ENCODE data around the gene GABRA6. TPM values are rescaled to one million over a fixed set of nuclear protein-coding genes. Genes with fewer than 3 reads are reported as not detected.

GABRA6 gene
- total RNA-seq, 2 experiments from 2014 or later, result not detected

GRCh38 chr5:161707382-161707781 lies 21.9 kb downstream of the GABRA6 start:
- no peaks in the 10 kb centered on the region for H3K9me3 Mint-ChIP-seq
- no peak overlapping the region for H3K27ac Mint-ChIP-seq
- ChIA-PET POLR2A (no interaction called here), CTCF (no interaction called here)
- no peak overlapping the region for H3K4me3 Mint-ChIP-seq
- no peaks in the 10 kb centered on the region for H3K4me1 Mint-ChIP-seq
- H3K27me3 Mint-ChIP-seq, result no peaks in the 10 kb centered on the region
- DNase-seq, result no peak
- no peaks in the 10 kb centered on the region for H3K36me3 Mint-ChIP-seq (ENCODE audit: low read depth)

GRCh38 chr5:161709239-161709638 lies 23.7 kb downstream of the GABRA6 start:
- Mint-ChIP-seq H3K4me3 (no peak overlapping the region), H3K27me3 (no peaks in the 10 kb centered on the region), H3K9me3 (no peaks in the 10 kb centered on the region), H3K36me3 (ENCODE audit: low read depth) (no peaks in the 10 kb centered on the region), H3K4me1 (no peaks in the 10 kb centered on the region), H3K27ac (no peak overlapping the region)
- no peak for DNase-seq
- ChIA-PET POLR2A (no interaction called here), CTCF (no interaction called here)

GRCh38 chr5:161713042-161713441 lies 27.5 kb downstream of the GABRA6 start:
- Mint-ChIP-seq H3K27ac (no peak overlapping the region), H3K27me3 (no peaks in the 10 kb centered on the region), H3K4me1 (no peaks in the 10 kb centered on the region), H3K36me3 (ENCODE audit: low read depth) (no peaks in the 10 kb centered on the region), H3K4me3 (no peak overlapping the region), H3K9me3 (peaks cover 2% of the 10 kb centered on the region)
- ChIA-PET POLR2A (no interaction called here), CTCF (no interaction called here)
- DNase-seq, result no peak

GRCh38 chr5:161719157-161719556 lies 33.6 kb downstream of the GABRA6 start:
- Mint-ChIP-seq H3K27me3 (no peaks in the 10 kb centered on the region), H3K9me3 (peaks cover 3% of the 10 kb centered on the region), H3K27ac (no peak overlapping the region), H3K4me3 (no peak overlapping the region), H3K36me3 (ENCODE audit: low read depth) (no peaks in the 10 kb centered on the region), H3K4me1 (no peaks in the 10 kb centered on the region)
- ChIA-PET POLR2A (no interaction called here), CTCF (no interaction called here)
- DNase-seq, result no peak

GRCh38 chr5:161720460-161720859 lies 34.9 kb downstream of the GABRA6 start:
- H3K9me3 Mint-ChIP-seq, result peaks cover 3% of the 10 kb centered on the region
- no peak for DNase-seq
- no peaks in the 10 kb centered on the region for H3K27me3 Mint-ChIP-seq
- H3K4me1 Mint-ChIP-seq, result no peaks in the 10 kb centered on the region
- no peaks in the 10 kb centered on the region for H3K36me3 Mint-ChIP-seq (ENCODE audit: low read depth)
- ChIA-PET POLR2A (no interaction called here), CTCF (no interaction called here)
- H3K4me3 Mint-ChIP-seq, result no peak overlapping the region
- H3K27ac Mint-ChIP-seq, result no peak overlapping the region

- Mint-ChIP-seq H3K36me3 (ENCODE audit: low read depth) (no peaks in the 10 kb centered on the region), H3K27ac (no peak overlapping the region), H3K9me3 (peaks cover 5% of the 10 kb centered on the region), H3K27me3 (no peaks in the 10 kb centered on the region), H3K4me3 (no peak overlapping the region), H3K4me1 (no peaks in the 10 kb centered on the region)
- ChIA-PET CTCF (no interaction called here), POLR2A (no interaction called here)
- DNase-seq, result no peak
Measured at GRCh38 chr5:161734741-161735140, 49.2 kb downstream of the GABRA6 start.

- POLR2A ChIA-PET, result no interaction called here
- no peaks in the 10 kb centered on the region for H3K36me3 Mint-ChIP-seq (ENCODE audit: low read depth)
- H3K4me3 Mint-ChIP-seq, result no peak overlapping the region
- H3K27ac Mint-ChIP-seq, result no peak overlapping the region
- no peak for DNase-seq
- CTCF ChIA-PET, result no interaction called here
- H3K27me3 Mint-ChIP-seq, result no peaks in the 10 kb centered on the region
- peaks cover 5% of the 10 kb centered on the region for H3K9me3 Mint-ChIP-seq
- no peaks in the 10 kb centered on the region for H3K4me1 Mint-ChIP-seq
Measured at GRCh38 chr5:161740433-161740832, 54.9 kb downstream of the GABRA6 start.

- Mint-ChIP-seq H3K4me1 (no peaks in the 10 kb centered on the region), H3K27me3 (no peaks in the 10 kb centered on the region), H3K36me3 (ENCODE audit: low read depth) (no peaks in the 10 kb centered on the region), H3K27ac (no peak overlapping the region), H3K9me3 (no peaks in the 10 kb centered on the region), H3K4me3 (no peak overlapping the region)
- ChIA-PET CTCF (no interaction called here), POLR2A (no interaction called here)
- no peak for DNase-seq
Measured at GRCh38 chr5:161744276-161744675, 58.8 kb downstream of the GABRA6 start.

- ChIA-PET CTCF (no interaction called here), POLR2A (no interaction called here)
- Mint-ChIP-seq H3K27me3 (no peaks in the 10 kb centered on the region), H3K9me3 (no peaks in the 10 kb centered on the region), H3K27ac (no peak overlapping the region), H3K4me3 (no peak overlapping the region), H3K4me1 (no peaks in the 10 kb centered on the region), H3K36me3 (ENCODE audit: low read depth) (no peaks in the 10 kb centered on the region)
- no peak for DNase-seq
Measured at GRCh38 chr5:161745392-161745791, 59.9 kb downstream of the GABRA6 start.

- CTCF ChIA-PET, result no interaction called here
- Mint-ChIP-seq H3K36me3 (ENCODE audit: low read depth) (no peaks in the 10 kb centered on the region), H3K4me1 (no peaks in the 10 kb centered on the region), H3K27ac (no peak overlapping the region), H3K9me3 (no peaks in the 10 kb centered on the region), H3K27me3 (no peaks in the 10 kb centered on the region), H3K4me3 (no peak overlapping the region)
- POLR2A ChIA-PET, result no interaction called here
- DNase-seq, result no peak
Measured at GRCh38 chr5:161751265-161751664, 65.7 kb downstream of the GABRA6 start.

Other genes starting within 250 kb of the GABRA6 start
- gene GABRB2, start 139.0 kb upstream of the GABRA6 start, total RNA-seq, result not detected
- not detected for gene GABRA1, start 162.4 kb downstream of the GABRA6 start, total RNA-seq

All from activated CD4-positive, alpha-beta T cell treated with anti-CD3 and anti-CD28 coated beads, Interleukin-2, amount 10 ng/mL, durations not matched to agents 7 days and 5 days (primary cell).